HG02798 (cell line): ENCODE measurements around the gene UBE2E1.
"Not testable (repeated sequence)": the region's sequence is repeated elsewhere in the genome, so short reads cannot be mapped to it uniquely, and the experiment has no call there.

Experiments
- ATAC-seq: cut with Tn5 transposase; IDR thresholded peaks from one replicate; pipeline ENCODE4 v1.9.1; 2021; ENCODE audit warnings: mild to moderate bottlenecking; ENCODE audit not compliant: unreplicated experiment, poor library complexity

Gene UBE2E1

GRCh38 chr3:23874359-23875112, 68.8 kb downstream of the UBE2E1 start:
- no peak for ATAC-seq

- no peak for ATAC-seq
Observed at GRCh38 chr3:23875113-23875725, 69.5 kb downstream of the UBE2E1 start.

GRCh38 chr3:23876923-23877322, 71.2 kb downstream of the UBE2E1 start:
- no peak for ATAC-seq

GRCh38 chr3:23877329-23877980, 71.7 kb downstream of the UBE2E1 start:
- no peak for ATAC-seq

- no peak for ATAC-seq
Observed at GRCh38 chr3:23879485-23879884, 73.7 kb downstream of the UBE2E1 start.

DNA sequence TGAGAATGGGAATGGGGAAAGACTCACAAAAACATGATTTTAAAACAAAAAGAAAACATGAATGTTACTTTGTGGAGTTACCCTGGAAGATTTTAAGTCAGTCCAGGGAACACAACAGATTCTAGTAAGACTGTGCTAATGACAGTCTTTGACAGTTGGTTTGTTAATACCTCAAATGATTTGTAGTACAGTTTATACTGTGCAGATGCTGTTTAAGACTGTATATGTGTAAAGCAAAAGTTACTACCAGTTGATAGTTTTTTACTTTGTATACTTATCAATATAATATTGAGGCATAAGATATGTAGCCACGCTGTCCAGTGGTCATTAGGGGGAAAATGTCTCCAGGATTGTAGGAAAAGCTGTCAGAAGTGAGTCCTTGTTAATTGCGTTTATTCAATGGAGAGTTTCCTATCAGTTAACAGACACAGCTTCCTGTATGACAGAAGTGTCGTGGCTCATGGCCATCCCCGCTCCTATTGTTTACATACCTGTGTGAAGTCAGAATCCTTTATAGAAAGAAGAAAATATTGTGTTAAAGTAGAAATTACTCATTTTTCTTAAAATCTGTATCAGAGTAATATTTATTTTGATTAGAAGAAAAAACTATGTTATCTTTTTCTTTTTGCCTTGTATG, 75.1 kb downstream of the UBE2E1 start:
- ATAC-seq, result no peak

GRCh38 chr3:23881993-23882392, 76.2 kb downstream of the UBE2E1 start:
- ATAC-seq, result not testable (repeated sequence)

DNA sequence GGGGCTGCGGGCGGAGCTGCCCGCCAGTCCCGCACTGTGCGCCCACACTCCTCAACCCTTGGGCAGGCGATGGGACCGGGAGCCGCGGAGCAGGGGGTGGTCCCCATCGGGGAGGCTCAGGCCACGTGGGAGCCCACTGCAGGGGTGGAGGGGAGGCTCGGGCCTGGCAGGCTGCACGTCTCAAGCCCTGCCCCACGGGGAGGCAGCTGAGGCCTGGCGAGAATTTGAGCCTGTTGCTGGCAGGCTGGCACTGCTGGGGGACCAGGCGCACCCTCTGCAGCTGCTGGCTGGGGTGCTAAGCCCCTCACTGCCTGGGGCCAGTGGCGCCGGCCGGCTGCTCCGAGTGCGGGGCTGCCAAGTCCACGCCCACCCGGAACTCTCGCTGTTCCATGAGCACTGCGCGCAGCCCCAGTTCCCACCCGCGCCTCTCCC, 76.7 kb downstream of the UBE2E1 start:
- no peak for ATAC-seq

- no peak for ATAC-seq
Observed at GRCh38 chr3:23884481-23884880, 78.7 kb downstream of the UBE2E1 start.

DNA sequence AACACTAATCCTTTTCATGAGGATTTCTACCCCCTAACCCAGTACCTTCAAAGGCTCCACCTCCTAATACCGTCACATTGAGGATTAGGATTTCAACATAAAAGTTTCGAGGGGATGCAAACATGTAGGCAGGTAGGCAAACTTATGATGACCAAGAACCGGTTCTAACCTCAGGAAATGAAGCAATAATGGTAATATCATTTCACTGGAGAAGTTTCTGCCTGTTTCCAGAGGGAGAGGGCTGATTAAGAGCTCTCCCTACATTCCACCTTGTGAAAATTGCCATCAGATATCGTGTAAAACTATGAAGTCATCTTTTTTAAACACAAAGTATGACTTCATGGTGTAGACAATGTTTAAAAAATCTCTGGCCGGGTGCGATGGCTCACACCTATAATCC, 79.5 kb downstream of the UBE2E1 start:
- no peak for ATAC-seq

GRCh38 chr3:23886311-23886710, 80.6 kb downstream of the UBE2E1 start:
- no peak for ATAC-seq

- no peak for ATAC-seq
Observed at GRCh38 chr3:23888617-23889228, 83.0 kb downstream of the UBE2E1 start.

- no peak for ATAC-seq
Observed at GRCh38 chr3:23889386-23889785, 83.6 kb downstream of the UBE2E1 start.

DNA sequence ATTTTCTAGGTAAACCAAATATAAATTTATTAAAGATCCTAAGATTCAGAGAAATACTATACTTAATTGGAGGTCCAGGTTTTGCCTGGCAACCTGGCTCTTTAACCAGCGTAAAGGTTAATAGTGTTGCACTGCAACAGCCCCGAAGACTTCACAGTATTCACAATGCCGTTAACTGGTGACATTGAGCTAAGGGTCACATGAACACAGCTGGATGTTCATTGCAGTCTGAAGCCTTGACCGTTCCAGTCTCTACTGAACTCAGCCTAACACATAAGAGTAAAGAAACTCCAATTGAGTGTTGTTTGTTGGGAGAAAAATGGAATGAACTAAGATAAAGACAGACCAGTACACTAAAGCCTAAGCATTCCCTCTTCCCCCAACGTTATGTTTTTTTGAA, 84.2 kb downstream of the UBE2E1 start:
- no peak for ATAC-seq

- ATAC-seq, result no peak
Observed at GRCh38 chr3:23894254-23895061, 88.7 kb downstream of the UBE2E1 start.

DNA sequence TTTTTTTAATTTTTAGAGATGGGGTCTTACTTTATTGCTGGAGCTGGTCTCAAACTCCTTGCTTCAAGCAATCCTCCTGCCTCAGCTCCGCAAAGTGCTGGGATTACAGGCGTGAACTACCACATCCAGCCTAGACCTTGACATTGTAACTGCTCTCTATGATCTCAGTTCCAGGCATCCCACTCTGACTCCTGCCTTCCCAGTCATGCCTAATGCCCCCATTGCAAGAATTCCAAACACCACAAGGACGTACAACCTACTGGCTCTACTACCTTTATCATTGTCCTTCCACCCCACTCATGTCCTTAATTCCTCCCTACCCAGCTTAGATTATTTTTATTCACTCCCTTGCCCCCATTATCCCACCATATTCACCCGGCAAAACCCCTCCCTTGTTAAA, 89.4 kb downstream of the UBE2E1 start:
- no peak for ATAC-seq

DNA sequence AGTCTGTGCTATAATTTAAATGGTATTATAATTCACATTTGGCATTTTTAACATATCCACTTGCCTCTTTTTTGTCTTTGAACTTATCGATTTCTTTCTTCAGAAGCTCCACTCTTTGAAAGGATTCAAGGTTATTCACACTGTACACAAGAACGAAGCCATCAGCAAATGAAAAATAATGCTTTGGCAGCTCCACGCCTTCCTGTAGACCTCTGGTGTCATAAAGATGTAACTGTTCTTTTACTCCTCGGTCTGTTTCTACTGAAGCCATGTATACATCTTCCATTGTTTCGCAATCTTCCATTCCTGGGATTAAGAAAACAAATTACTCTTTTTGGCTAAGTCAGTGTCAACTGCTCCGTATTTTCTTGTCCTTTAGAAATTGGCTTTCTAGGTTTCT, 95.0 kb downstream of the UBE2E1 start:
- no peak for ATAC-seq

- ATAC-seq, result no peak
Observed at GRCh38 chr3:23904545-23904944, 98.8 kb downstream of the UBE2E1 start.

GRCh38 chr3:23909341-23909740, 103.6 kb downstream of the UBE2E1 start:
- no peak for ATAC-seq

- ATAC-seq, result no peak
Observed at GRCh38 chr3:23911397-23911796, 105.6 kb downstream of the UBE2E1 start.
